Large intestine (tissue), 3 donors: Measurements from ENCODE around the gene CBX2. TPM values are rescaled to one million over a fixed set of nuclear protein-coding genes. Genes with fewer than 3 reads are reported as not detected.

Experiments
- DNase-seq, 2 donors: peaks; one replicate each; pipeline versions ENCODE4 v3.0.0 to v3.0.0-alpha.2; 2013
- H3K27ac ChIP-seq: one replicate; pipeline ENCODE4 v1.5.1; 2013; ENCODE audit warnings: low read length
- H3K27me3 ChIP-seq: 2 replicates; pipeline ENCODE4 v1.6.1; 2013; ENCODE audit warnings: low read length; ENCODE audit not compliant: control insufficient read depth, insufficient read depth
- H3K36me3 ChIP-seq: 2 replicates; pipeline ENCODE4 v1.6.1; 2013; ENCODE audit warnings: low read length; ENCODE audit not compliant: control insufficient read depth, insufficient read depth
- H3K4me1 ChIP-seq: one replicate; pipeline ENCODE4 v1.6.1; 2013; ENCODE audit warnings: low read length; ENCODE audit not compliant: control insufficient read depth, insufficient read depth
- H3K4me3 ChIP-seq: one replicate; pipeline ENCODE4 v1.5.1; 2013; ENCODE audit warnings: low read length
- H3K9me3 ChIP-seq: one replicate; pipeline ENCODE4 v1.6.1; 2013; ENCODE audit warnings: mild to moderate bottlenecking, low read depth, low read length, moderate library complexity; ENCODE audit not compliant: control insufficient read depth
- WGBS: methylation state at CpG from one replicate; pipeline ENCODE4 v1.1.5; 2013; ENCODE audit warnings: low lambda C conversion rate; ENCODE audit not compliant: insufficient coverage; 5-methylcytosine and 5-hydroxymethylcytosine counted together
- polyA plus RNA-seq: library from polyadenylated mRNA; unstranded; fragments of 120-200 nt; gene quantifications from one replicate; pipeline ENCODE4 v1.2.1, GENCODE V29; 2013

CBX2 gene
- polyA plus RNA-seq, 1 donor, result 14.4 TPM

GRCh38 chr17:79800325-79801155 is 22.6 kb downstream of the CBX2 start:
- DNase-seq, result peak in 1 of 2 donors; percentile 66
- H3K36me3 ChIP-seq, result peaks cover 4% of the 10 kb centered on the region
- peaks cover 48% of the 10 kb centered on the region for H3K9me3 ChIP-seq
- peaks cover 79% of the 10 kb centered on the region for H3K27me3 ChIP-seq
- WGBS, result no CpG with 5 or more reads among the region's 44 CpGs
- H3K4me3 ChIP-seq, result peak overlapping the region; percentile 3
- H3K4me1 ChIP-seq, result peaks cover 44% of the 10 kb centered on the region
- no peak overlapping the region for H3K27ac ChIP-seq

- no CpG with 5 or more reads among the region's 52 CpGs for WGBS
- Histone ChIP-seq H3K4me3 (no peak overlapping the region), H3K36me3 (no peaks in the 10 kb centered on the region), H3K27me3 (peaks cover 88% of the 10 kb centered on the region), H3K27ac (no peak overlapping the region), H3K4me1 (peaks cover 37% of the 10 kb centered on the region), H3K9me3 (peaks cover 52% of the 10 kb centered on the region)
- peak in 1 of 2 donors; percentile 44 for DNase-seq
Observed at GRCh38 chr17:79801156-79802038, 23.4 kb downstream of the CBX2 start.

- WGBS, result 20% methylated on average over 1 of the region's 11 CpGs
- peaks cover 37% of the 10 kb centered on the region for H3K4me1 ChIP-seq
- H3K4me3 ChIP-seq, result no peak overlapping the region
Observed at GRCh38 chr17:79802039-79802735, 24.2 kb downstream of the CBX2 start.

GRCh38 chr17:79802736-79803420 is 24.9 kb downstream of the CBX2 start:
- Histone ChIP-seq H3K36me3 (no peaks in the 10 kb centered on the region), H3K4me3 (no peak overlapping the region), H3K4me1 (peaks cover 35% of the 10 kb centered on the region), H3K27me3 (peaks cover 100% of the 10 kb centered on the region), H3K9me3 (peaks cover 50% of the 10 kb centered on the region), H3K27ac (no peak overlapping the region)
- peak in 1 of 2 donors; percentile 25 for DNase-seq
- WGBS, result no CpG with 5 or more reads among the region's 57 CpGs

More at GRCh38 chr17:79802039-79802735, 24.2 kb downstream of the CBX2 start:
- Histone ChIP-seq H3K36me3 (no peaks in the 10 kb centered on the region), H3K9me3 (peaks cover 52% of the 10 kb centered on the region), H3K27ac (no peak overlapping the region), H3K27me3 (peaks cover 96% of the 10 kb centered on the region)
- DNase-seq, result no peak

- Histone ChIP-seq H3K27ac (no peak overlapping the region), H3K9me3 (peaks cover 44% of the 10 kb centered on the region), H3K36me3 (no peaks in the 10 kb centered on the region), H3K4me1 (peaks cover 29% of the 10 kb centered on the region), H3K4me3 (no peak overlapping the region), H3K27me3 (peaks cover 100% of the 10 kb centered on the region)
- WGBS, result 0% methylated on average over 1 of the region's 31 CpGs
- no peak for DNase-seq
Observed at GRCh38 chr17:79803421-79803996, 25.6 kb downstream of the CBX2 start.

- Histone ChIP-seq H3K9me3 (peaks cover 37% of the 10 kb centered on the region), H3K27ac (no peak overlapping the region), H3K4me1 (peaks cover 27% of the 10 kb centered on the region), H3K27me3 (peaks cover 100% of the 10 kb centered on the region), H3K36me3 (no peaks in the 10 kb centered on the region), H3K4me3 (no peak overlapping the region)
- no CpG with 5 or more reads among the region's 76 CpGs for WGBS
- DNase-seq, result peak in 1 of 2 donors; percentile 78
Observed at GRCh38 chr17:79803997-79804855, 26.3 kb downstream of the CBX2 start.

- Histone ChIP-seq H3K4me3 (no peak overlapping the region), H3K36me3 (no peaks in the 10 kb centered on the region), H3K4me1 (peaks cover 31% of the 10 kb centered on the region), H3K27ac (no peak overlapping the region), H3K9me3 (peaks cover 38% of the 10 kb centered on the region), H3K27me3 (peaks cover 98% of the 10 kb centered on the region)
- WGBS, result no CpG with 5 or more reads among the region's 22 CpGs
- no peak for DNase-seq
Observed at GRCh38 chr17:79804856-79805696, 27.1 kb downstream of the CBX2 start.

- Histone ChIP-seq H3K4me3 (no peak overlapping the region), H3K9me3 (peaks cover 37% of the 10 kb centered on the region), H3K27me3 (peaks cover 98% of the 10 kb centered on the region), H3K4me1 (peaks cover 34% of the 10 kb centered on the region), H3K36me3 (no peaks in the 10 kb centered on the region), H3K27ac (no peak overlapping the region)
- no peak for DNase-seq
- WGBS, result no CpG with 5 or more reads among the region's 4 CpGs
Observed at GRCh38 chr17:79806446-79806760, 28.5 kb downstream of the CBX2 start.
